Activated CD4-positive, alpha-beta T cell treated with anti-CD3 and anti-CD28 coated beads, Interleukin-2, amount 50 U/mL, for 4 hours (primary cell): ENCODE results near the gene TMEM123.

Source experiments
- DNase-seq, 2 experiments: peaks; one replicate each; pipeline ENCODE4 v3.0.0-alpha.2; 2020

TMEM123 gene, protein sequence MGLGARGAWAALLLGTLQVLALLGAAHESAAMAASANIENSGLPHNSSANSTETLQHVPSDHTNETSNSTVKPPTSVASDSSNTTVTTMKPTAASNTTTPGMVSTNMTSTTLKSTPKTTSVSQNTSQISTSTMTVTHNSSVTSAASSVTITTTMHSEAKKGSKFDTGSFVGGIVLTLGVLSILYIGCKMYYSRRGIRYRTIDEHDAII

GRCh38 chr11:102452461-102453301 is at the start of gene TMEM123:
TMEM123 (minus strand) TSS chr11:102452765; CDS start chr11:102452623, 142 bp downstream.
- peak; percentile 81 to 82 for DNase-seq

GRCh38 chr11:102500829-102501228 is 48.3 kb upstream of the TMEM123 start:
- no peak for DNase-seq

- DNase-seq, result no peak
Measured at GRCh38 chr11:102499931-102500330, 47.4 kb upstream of the TMEM123 start.

DNA sequence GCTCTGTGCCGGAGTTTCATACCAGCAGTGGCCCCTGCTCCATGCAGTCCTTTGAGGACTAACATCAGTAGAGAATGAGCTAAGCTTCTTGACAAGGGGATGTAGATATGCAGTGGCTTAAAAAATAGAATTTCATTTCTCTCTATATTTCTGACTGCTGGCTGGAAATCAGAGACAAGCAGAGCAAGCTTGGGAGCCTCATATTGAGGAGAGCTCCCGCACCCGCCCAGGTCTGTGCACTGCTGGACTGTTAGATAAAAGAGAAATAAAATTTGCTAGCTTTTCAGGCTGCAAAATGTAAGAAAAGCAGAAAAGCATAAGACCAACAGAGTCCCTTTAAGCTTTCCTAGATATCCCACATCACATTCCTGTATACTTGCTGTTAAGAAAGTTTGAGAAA is 46.6 kb upstream of the TMEM123 start:
- DNase-seq, result no peak

GRCh38 chr11:102497061-102497460 is 44.5 kb upstream of the TMEM123 start:
- no peak for DNase-seq

DNA sequence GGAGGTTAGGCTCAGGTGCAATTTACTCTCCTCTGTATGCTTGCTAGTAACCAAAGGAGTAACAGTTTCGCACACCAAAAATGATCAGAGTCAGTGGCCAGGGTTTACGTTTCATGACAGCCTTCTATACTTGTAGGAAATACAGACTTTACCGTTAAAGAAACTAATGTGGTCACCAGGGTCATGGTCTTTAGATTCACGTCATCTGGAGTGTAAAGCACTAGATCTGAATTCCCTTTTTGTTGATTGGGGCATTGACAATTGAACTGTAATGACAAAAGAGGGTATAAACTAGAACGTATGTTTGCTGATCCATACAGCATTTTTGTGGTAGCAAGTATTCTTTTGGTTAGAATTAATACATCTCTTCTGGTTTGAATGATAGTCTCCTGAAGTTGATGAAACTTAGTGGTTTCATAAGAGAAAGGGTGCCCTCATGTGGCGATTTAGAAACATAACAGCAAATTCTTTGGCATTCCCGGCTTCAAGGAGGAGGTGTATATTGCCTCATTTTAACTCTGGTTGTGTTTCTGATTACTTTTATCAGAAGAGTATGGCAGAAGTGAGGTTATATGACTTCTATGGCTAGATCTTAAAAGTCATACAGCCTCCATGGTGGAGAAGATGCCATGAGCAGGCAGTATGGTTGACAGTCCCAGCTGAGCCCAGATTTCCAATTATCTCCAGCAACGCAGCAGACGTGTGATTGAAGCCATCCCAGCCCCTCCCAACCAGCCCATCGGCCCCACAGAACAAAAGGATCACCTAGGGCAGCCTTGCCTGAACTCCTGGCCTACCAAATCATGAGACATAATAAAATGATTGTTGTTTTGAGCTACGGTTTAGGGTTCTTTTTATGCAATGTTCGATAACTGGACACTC is 42.8 kb upstream of the TMEM123 start:
- DNase-seq, result peak in 1 of 2 experiments; percentile 12

- DNase-seq, result no peak
Measured at GRCh38 chr11:102494216-102494615, 41.7 kb upstream of the TMEM123 start.

DNA sequence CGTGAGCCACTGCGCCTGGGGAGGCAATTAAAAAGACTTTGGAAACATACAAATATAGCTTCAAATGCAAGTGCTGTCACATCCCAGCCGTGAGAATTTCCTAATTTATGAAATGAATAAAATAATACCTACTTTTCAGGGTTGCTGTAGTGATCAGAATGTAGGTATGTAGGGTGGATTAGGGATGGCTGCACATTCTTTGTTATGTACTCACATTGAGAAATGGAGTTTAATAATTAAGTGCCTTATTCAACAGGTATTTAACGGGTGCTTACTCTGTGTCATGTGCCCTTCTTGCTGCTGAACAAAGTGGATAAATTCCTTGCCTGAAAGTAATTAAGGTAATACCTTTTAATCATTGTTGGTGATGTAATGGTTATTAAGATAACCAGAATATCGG is 41.0 kb upstream of the TMEM123 start:
- DNase-seq, result no peak

DNA sequence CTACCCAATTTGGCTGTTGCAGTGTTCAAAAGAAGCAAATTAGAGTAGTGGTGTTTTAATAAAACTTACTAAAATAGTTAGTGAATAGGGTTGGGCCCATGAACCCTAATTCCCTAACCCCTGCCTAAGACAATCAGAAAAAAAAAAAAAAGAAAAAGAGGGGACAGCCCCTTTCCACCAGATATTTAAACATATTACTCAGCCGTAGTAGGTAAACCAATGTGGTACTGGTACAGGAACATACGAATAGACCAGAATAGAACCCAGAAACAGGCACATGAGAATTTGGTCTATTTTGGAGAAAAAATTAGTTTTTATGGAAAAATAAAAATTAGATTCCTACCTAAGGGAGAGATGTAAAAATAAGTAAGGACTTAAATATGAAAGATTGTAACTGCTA is 39.4 kb upstream of the TMEM123 start:
- no peak for DNase-seq

DNA sequence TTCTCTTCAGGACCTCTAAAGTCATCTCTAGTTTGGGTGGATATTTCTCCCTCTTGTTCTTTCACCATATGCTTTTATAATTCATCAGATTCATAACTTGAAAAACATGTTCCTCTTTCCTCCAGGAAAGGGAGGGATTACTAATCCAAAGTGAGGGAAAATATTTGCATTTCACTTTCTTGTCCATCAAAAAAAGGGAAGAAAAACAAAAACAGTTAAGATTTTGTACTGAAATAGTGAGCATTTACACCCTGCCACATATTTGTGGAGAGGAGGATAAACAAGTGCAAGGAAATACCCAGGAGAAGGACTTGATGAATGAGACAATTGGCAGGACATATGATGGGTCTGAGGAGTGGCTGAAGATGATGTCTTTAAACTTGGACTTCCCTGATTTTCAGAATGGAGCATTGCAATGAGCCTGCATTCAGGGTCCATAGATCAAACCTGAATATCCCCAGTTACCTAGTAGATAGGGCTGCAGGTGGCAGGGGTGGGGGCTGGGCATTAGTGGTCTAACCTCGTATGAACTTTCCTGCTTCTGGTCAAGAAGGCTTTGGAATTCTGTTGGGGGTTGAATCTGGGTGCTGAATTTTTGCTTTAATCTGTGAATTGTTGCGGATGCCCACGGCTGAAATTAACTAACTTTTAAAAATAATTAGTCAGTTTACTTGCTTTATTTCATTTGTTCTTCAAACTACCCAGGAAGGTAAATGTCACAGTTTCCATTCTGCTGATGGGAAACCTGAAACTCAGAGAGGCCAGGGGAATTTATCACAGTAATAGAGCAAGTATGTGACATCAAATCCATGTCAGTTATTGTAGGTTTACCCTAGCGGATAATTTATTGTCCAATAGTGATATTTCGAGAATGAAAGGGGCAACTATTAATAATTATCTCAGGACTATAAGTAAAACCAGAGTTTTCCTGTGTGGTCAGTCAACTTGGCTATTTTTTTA is 36.9 kb upstream of the TMEM123 start:
- no peak for DNase-seq

DNA sequence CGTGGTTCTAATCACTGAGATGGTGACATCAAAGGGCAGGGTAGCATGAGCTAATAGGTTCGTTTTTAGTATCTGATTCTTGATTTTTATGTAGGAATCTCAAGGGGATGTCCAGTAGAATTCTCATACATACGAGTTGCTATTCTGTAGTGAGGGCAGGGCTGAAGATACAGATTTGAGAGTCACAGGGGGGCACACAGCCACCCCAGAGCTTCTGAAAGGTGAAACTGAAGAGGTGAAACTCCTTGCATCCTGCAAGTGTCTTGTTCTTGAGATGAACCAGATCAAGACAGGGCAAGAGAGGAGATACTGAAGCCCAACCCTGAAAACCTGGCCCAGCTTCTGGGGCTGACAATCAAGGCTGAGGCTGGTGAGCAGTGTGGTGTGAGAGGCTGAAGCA is 35.6 kb upstream of the TMEM123 start:
- no peak for DNase-seq

- no peak for DNase-seq
Measured at GRCh38 chr11:102487214-102487613, 34.6 kb upstream of the TMEM123 start.

DNA sequence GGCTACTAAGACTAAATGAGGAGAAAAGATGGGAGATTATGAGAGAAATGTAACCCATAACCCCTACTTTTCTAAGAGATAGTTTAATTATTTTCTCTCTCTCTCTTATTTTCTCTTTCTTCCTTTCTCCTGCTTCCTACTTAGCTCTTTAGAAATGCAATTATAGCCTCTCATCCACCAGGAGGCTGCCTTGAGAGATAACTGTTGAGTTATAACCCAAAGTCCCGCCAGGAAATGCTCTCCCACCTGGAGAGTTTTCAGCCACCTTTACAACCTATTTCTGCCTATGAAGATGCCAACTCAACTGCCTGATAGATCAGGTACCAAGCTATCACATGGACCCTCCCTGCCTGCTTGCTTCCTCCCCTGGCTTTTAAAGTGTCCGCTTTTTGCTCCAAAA is 34.0 kb upstream of the TMEM123 start:
- DNase-seq, result no peak

DNA sequence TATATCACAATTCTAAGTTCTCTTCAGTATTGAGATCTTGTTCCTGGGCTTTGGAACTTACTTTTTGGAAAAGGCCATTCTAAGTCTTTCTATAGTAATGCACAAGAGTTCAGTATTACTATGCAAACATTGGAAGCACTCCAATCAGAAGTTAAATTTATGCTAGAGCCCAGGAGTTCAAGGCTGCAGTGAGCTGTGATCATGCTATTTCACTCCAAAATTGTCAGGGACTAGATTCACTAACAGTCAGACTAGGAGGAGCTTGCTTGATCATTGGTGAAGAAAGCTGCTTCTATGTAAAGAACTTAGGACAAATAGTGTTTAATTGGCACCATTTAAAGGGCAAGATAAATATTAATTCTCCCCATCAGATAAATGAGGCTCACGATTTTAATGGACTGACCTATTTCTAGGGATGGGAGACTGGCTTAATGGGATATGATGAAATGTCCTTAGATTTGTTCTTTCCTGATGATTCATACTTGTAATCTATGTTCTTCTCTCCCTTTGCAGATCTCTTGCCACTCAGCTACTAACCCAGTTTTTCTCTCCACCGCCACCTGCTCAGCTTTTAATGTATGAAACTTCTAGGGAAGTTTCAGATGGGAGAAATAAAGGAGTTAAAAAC is 32.6 kb upstream of the TMEM123 start:
- DNase-seq, result no peak

- no peak for DNase-seq
Measured at GRCh38 chr11:102482433-102482832, 29.9 kb upstream of the TMEM123 start.

DNA sequence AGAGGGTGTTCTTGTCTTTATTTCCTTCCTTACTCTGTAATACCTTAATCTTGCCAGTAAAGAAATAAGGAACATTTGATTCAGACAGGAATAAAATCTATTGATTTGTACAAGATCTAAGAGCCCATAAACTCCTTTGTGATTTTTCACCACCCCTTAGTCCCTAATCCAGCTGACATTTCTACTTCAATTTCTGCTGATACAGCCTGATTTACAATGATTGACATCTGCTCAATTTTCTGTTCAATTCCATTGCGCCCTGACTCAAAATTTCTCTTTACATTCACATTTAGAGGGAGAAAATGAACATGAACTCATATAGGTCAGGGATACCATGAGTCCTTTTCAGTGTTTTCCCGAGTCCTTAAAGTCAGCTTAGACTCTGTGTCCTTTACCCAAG is 27.2 kb upstream of the TMEM123 start:
- DNase-seq, result no peak

DNA sequence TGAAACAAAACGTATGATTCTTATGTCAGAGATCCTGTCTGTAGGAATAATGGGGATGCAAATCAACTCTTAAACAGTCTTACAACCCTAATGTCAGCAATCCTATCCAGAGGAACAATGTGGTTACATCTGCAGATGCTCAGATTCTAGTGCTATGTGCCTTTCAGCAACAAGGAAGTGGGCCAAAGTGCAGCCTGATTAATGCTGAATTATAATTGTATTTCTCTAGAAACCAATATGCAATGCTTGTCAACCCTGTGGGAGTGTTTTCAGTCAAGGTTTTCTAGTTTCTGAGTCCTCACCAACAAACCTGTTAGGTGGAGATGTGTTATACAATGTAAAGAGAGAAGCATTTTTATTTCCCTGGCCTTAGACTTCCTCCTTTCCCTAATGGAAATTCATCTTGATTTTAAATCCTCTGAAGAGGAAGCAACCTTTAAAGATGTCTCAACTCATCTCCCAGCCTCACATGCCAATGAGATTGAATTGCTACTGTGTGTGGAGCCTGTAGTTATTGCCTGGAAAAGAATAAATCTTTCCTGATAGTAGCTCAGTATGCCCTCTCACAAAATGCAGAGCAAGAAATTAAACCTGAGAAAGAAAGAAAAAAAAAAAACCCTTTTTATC is 26.2 kb upstream of the TMEM123 start:
- no peak for DNase-seq

- DNase-seq, result no peak
Measured at GRCh38 chr11:102476812-102477211, 24.2 kb upstream of the TMEM123 start.

GRCh38 chr11:102476069-102476468 is 23.5 kb upstream of the TMEM123 start:
- no peak for DNase-seq

GRCh38 chr11:102473543-102473942 is 21.0 kb upstream of the TMEM123 start:
- DNase-seq, result no peak

GRCh38 chr11:102472127-102472526 is 19.6 kb upstream of the TMEM123 start:
- DNase-seq, result no peak
